HG03354 (cell line): Measurements from ENCODE around the gene RNF130.

Experiments
- ATAC-seq: cut with Tn5 transposase; IDR thresholded peaks from one replicate; pipeline ENCODE4 v1.9.1; 2021; ENCODE audit warnings: mild to moderate bottlenecking; ENCODE audit not compliant: unreplicated experiment, poor library complexity, severe bottlenecking

RNF130 gene

GRCh38 chr5:179930788-179931473 lies 140.6 kb downstream of the RNF130 start:
- ATAC-seq: no peak

- ATAC-seq: no peak
Measured at GRCh38 chr5:179927824-179928223, 143.7 kb downstream of the RNF130 start.

- ATAC-seq: no peak
Measured at GRCh38 chr5:179926657-179927056, 144.9 kb downstream of the RNF130 start.

GRCh38 chr5:179923436-179923835 lies 148.1 kb downstream of the RNF130 start:
- no peak for ATAC-seq

- no peak for ATAC-seq
Measured at GRCh38 chr5:179920175-179920574, 151.4 kb downstream of the RNF130 start.

GRCh38 chr5:179919487-179920060 lies 152.0 kb downstream of the RNF130 start:
- no peak for ATAC-seq

- no peak for ATAC-seq
Measured at GRCh38 chr5:179918742-179919486, 152.6 kb downstream of the RNF130 start.

GRCh38 chr5:179916523-179916922 lies 155.0 kb downstream of the RNF130 start:
- no peak for ATAC-seq

GRCh38 chr5:179915406-179915935 lies 156.1 kb downstream of the RNF130 start:
- no peak for ATAC-seq

- ATAC-seq: no peak
Measured at GRCh38 chr5:179914032-179914755, 157.4 kb downstream of the RNF130 start.

- no peak for ATAC-seq
Measured at GRCh38 chr5:179913461-179913860, 158.1 kb downstream of the RNF130 start.

GRCh38 chr5:179912951-179913350 lies 158.6 kb downstream of the RNF130 start:
- no peak for ATAC-seq

GRCh38 chr5:179912386-179912785 lies 159.2 kb downstream of the RNF130 start:
- no peak for ATAC-seq

- no peak for ATAC-seq
Measured at GRCh38 chr5:179909224-179909623, 162.3 kb downstream of the RNF130 start.

- no peak for ATAC-seq
Measured at GRCh38 chr5:179908528-179908927, 163.0 kb downstream of the RNF130 start.

- peak; percentile 91 for ATAC-seq
Measured at GRCh38 chr5:179907556-179908324, 163.8 kb downstream of the RNF130 start, which contains the start of gene TBC1D9B. TBC1D9B (minus strand) TSS chr5:179907897; CDS start chr5:179907821, 76 bp downstream.

- peak; percentile 44 for ATAC-seq
Measured at GRCh38 chr5:179906795-179907555, 164.6 kb downstream of the RNF130 start.

- no peak for ATAC-seq
Measured at GRCh38 chr5:179906294-179906794, 165.2 kb downstream of the RNF130 start.
